Epithelial cell of esophagus (primary cell): ENCODE results near the gene CERS6.

Source experiments
- DNase-seq: peaks from one replicate; pipeline ENCODE4 v3.0.0; 2010; ENCODE audit warnings: low read depth
- H3K4me3 ChIP-seq: 2 replicates; pipeline ENCODE4 v1.5.1; 2011; ENCODE audit warnings: mild to moderate bottlenecking, low read length, control low read depth
- TF ChIP-seq, protein P1 (sequence below): IDR thresholded peaks from 2 replicates; pipeline ENCODE4 v1.5.1; 2011; ENCODE audit warnings: low read depth, mild to moderate bottlenecking, low read length, control low read depth, inconsistent platforms; ENCODE audit not compliant: insufficient read depth; ENCODE audit errors: missing control alignments

CERS6 gene

DNA sequence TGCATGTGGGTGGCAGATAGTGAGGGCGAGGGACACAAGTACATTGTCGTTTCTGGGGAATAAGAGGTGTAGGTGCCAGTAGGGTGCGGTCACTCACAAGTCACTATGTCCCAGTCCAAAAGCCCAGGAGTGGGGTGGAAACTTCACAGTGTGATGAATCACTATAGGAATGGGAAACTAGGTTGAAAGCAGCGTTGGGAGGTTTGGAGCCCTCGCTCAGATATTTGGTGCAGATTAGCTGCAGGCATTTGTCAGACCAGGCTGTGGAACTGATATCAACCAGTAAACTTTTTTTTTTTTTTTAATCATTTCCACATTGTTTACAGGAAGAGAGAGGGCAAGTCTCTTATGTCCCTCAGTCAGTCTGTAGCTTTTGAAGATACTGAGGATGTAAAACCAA lies 121.8 kb downstream of the CERS6 start:
- DNase-seq: no peak
- TF ChIP-seq, protein P1, sequence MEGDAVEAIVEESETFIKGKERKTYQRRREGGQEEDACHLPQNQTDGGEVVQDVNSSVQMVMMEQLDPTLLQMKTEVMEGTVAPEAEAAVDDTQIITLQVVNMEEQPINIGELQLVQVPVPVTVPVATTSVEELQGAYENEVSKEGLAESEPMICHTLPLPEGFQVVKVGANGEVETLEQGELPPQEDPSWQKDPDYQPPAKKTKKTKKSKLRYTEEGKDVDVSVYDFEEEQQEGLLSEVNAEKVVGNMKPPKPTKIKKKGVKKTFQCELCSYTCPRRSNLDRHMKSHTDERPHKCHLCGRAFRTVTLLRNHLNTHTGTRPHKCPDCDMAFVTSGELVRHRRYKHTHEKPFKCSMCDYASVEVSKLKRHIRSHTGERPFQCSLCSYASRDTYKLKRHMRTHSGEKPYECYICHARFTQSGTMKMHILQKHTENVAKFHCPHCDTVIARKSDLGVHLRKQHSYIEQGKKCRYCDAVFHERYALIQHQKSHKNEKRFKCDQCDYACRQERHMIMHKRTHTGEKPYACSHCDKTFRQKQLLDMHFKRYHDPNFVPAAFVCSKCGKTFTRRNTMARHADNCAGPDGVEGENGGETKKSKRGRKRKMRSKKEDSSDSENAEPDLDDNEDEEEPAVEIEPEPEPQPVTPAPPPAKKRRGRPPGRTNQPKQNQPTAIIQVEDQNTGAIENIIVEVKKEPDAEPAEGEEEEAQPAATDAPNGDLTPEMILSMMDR: no peak
- no peak overlapping the region for H3K4me3 ChIP-seq

DNA sequence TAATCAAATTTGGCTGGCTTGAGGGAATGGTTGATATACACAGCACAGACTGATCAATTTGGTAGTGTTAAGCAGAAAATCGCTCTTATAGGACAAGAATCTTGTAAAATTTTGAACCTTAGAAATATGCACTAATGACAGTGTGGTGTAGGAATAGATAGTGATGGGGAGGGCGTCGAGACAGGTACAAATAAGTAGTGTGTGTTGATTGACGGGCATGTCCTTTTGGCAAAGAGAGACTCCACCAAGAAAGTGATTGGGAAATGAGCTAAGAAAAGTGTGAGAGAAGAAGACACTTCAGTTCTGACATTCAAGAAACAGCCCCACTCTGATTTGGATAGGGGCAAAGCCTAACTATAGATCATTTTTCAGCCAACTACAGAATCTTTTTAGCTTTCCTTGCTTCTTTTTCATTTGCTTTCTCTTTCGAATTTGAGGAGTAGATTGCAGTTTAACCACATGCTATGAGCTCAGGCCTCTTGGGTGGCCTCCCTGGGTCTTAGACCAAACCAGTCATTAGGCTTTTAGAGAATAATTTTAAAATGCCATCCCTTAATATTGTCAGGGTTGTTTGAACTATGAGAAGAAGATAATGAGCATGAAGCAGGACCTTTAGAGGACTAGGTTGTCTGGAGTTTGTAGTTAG lies 127.1 kb downstream of the CERS6 start:
- DNase-seq: no peak

DNA sequence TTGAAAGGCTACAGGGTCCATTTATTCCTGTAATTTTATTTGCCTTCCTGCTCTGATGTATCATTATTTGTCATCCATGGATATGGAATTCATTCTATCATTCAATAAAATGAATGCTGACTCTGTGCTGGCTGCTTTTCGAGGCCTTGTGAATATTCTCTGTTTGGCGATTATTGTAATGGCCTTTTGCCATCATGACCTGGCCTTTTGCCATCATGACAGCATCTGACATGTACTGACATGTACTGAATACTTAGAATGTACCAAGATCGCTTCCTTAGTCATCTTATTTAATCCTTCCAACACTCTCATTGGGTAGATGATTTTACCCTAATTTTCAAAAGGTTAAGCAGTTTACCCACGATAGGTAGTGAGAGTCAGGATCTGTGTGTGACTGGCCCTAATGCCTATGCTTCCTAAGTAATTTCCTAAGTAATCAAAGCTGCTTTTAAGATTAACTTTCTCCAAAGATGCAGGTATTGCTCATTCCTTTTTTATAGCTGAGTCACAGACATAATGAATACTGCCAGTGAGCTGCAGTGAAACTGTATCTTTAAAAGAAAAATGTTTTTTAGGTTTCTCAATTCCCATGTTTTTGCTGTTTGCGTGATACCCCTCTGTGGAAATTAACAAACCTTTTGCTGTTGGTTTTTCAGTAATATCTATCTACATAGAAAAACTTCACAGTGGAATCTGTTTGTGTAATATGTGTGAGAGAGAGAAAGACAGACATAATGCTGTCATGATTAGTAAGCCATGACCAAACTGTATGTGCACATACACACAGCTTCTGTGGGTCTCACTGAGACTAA lies 127.8 kb downstream of the CERS6 start:
- DNase-seq: peak; percentile 88

More for the DNA sequence above, 127.1 kb downstream of the CERS6 start:
- TF ChIP-seq, protein P1: no peak
- H3K4me3 ChIP-seq: no peak overlapping the region

DNA sequence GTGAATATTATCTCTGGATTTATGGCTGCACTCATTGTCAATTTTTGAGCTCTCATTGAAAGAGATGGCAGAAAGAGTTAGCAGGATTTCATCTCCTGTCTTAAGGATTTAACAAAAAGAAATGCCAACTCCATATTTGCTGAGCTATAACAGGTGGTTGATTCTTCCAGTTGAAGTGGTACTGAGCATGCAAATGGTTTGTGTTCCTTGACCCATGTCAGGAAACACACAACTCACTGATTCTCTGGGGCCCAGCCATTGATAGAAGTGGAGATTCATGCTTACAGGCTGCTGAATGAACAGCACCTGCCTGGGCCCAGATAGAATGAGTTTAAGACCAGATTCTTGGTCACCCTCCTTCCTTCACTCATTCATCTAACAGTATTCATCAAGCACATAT lies 128.8 kb downstream of the CERS6 start:
- DNase-seq: no peak
- no peak overlapping the region for H3K4me3 ChIP-seq
- TF ChIP-seq, protein P1: no peak

More for the DNA sequence above, 127.8 kb downstream of the CERS6 start:
- no peak overlapping the region for H3K4me3 ChIP-seq
- TF ChIP-seq, protein P1: no peak

DNA sequence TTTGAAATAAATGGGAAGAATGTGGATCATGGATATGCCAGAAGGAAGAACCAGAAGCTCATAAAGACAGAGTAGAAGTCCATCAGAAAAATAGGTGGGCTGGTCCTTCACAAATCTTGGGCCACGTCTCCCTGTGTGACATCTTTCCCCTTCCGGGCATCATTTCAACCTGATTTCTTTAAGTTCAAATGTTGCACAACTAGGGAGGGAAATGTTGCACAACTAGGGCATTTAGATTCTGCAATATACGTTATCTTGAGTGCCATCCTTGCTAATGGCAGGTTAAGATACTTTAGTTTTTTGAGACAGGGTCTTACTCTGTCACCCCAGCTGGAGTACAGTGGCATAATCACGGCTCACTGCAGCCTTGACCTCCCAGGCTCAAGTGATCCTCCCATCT lies 129.6 kb downstream of the CERS6 start:
- no peak overlapping the region for H3K4me3 ChIP-seq
- TF ChIP-seq, protein P1: no peak
- no peak for DNase-seq

DNA sequence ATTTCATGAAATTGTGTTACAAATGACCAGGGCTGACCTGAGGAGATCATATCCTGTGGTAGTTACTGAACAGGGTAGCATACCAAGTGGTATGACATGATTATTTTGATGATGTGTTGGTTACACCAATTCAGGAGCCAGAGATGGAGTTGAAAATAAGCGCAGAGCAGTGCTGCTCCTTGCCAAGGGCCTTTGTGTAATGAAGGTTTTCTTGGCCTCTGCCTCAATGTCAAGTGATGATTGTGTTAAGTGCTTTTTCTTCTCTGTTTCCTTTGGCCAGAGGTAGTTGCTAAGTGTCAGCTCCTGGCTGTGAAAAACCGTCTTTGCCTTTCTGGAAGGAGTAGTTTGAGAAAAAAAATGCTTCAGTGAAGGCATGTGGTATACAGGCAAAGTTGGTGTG lies 131.2 kb downstream of the CERS6 start:
- H3K4me3 ChIP-seq: no peak overlapping the region
- DNase-seq: no peak
- TF ChIP-seq, protein P1: no peak
